GM18951 (cell line): ENCODE results near the gene LSAMP.

ENCODE experiments used
- POLR2A ChIP-seq: IDR thresholded peaks from 4 replicates; pipeline ENCODE4 v1.6.1; 2011; ENCODE audit warnings: mild to moderate bottlenecking; ENCODE audit not compliant: insufficient read length, insufficient read depth; ENCODE audit errors: extremely low read depth
- in situ Hi-C: fragments of 300-500 bp; cut with MboI; formaldehyde crosslinking; loops from one replicate; pipeline ENCODE4 v1.12.0; 2022; ENCODE audit warnings: low sequenced_read_pairs, mixed read lengths, inconsistent platforms; ENCODE audit not compliant: unreplicated experiment

LSAMP gene

DNA sequence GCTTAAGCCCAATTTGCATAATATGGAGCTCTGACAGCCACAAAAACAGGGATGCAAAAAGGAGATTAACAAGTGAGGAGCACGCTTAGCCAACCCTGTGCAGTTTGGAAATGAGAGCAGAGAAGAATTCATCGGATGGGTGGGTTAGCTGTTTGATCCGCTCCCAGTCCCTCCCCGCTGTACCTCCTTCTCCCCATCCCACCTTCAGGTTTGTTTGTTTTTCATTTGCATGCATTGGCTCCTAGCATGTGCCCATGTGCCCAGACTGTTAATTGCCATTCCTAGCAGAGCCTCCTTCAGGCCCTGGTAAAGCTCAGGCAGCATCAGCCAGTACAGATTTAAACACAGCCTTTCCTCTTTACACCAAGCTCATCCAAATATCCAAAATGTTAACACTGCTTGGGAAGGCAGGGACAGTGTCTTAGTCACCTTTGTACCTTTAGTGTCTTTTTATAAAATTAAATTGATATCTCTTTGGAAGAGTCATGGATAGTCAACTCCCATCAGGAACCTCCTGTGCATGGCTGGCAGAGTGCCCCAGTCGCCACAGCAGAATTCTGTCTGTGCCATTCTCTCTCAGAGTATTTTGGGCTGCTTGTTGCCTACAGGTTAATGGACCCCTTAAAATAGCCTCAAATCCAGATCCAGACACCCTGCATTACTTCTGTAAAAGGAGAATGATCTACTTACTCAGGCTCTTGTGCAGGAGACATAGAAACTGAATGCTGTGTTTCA, 244.2 kb downstream of the LSAMP start:
- in situ Hi-C loops = no loop called here
- TF ChIP-seq POLR2A = no peak

DNA sequence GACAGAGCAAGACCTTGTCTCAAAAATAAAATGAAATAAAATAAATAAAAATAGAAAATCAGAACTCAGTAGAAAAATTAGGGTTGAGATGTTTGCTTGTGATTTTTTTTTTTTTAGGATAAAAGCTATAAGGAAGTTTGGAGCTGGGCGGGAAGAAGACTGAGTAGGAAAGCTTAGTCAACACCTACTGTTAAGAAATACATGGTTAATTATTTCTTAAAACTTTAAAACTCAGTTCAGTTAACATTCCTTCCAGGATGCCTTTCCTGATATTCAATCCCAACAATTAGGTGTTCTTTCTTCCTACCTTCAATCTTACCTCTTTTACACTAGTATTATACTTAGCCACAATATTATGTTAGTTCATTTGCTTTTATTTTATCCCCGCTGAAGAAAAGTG, 246.2 kb downstream of the LSAMP start:
- TF ChIP-seq POLR2A = no peak
- in situ Hi-C loops = no loop called here

DNA sequence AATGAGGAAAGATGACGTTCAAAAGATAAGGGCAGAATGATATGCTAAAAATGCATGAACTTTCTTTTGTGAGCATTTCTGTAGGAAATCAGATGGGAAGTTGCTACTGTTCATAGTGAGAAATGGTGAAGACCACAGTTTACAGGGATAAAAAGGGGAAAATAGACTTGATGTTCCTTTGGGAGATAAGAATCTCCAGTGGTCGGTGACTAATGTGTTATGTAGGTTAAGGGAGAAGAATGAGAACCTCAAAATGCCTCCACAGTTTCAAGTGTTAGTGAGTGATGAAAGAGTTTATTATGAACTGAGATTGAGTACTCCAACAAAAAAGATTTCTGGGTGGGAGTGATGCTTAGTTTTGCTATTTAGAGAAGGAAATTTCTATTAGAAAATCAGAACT, 247.2 kb downstream of the LSAMP start:
- in situ Hi-C loops = no loop called here
- TF ChIP-seq POLR2A = no peak

GRCh38 chr3:116192464-116192863, 252.8 kb downstream of the LSAMP start:
- in situ Hi-C loops = no loop called here
- no peak for TF ChIP-seq POLR2A

DNA sequence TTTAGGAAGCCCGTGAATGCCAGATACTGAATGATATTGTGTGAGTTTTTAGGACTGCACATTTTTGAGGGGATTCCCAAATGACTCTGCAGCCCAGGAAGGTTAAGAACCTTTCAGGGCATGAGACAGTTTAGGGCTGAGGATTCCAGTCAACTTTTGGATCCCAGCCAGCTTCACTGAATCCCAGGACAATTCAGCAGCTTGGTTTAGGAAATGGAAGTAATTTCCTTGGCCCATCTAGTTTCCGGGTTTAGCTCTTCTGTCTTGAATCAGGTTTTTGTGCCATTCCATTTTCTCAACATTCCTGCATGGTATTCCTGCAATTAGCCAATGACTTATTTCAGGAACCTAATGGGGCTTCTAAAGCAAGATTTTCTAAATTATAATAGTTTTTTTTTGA, 253.9 kb downstream of the LSAMP start:
- TF ChIP-seq POLR2A = no peak
- in situ Hi-C loops = no loop called here

GRCh38 chr3:116190095-116190494, 255.2 kb downstream of the LSAMP start:
- in situ Hi-C loops = no loop called here
- no peak for TF ChIP-seq POLR2A

- in situ Hi-C loops = no loop called here
- no peak for TF ChIP-seq POLR2A
These were observed 257.0 kb downstream of the LSAMP start for GRCh38 chr3:116188231-116188785.

- in situ Hi-C loops = no loop called here
- no peak for TF ChIP-seq POLR2A
These were observed 259.2 kb downstream of the LSAMP start for GRCh38 chr3:116186049-116186448.

- no peak for TF ChIP-seq POLR2A
- in situ Hi-C loops = no loop called here
These were observed 264.1 kb downstream of the LSAMP start for GRCh38 chr3:116181159-116181558.

DNA sequence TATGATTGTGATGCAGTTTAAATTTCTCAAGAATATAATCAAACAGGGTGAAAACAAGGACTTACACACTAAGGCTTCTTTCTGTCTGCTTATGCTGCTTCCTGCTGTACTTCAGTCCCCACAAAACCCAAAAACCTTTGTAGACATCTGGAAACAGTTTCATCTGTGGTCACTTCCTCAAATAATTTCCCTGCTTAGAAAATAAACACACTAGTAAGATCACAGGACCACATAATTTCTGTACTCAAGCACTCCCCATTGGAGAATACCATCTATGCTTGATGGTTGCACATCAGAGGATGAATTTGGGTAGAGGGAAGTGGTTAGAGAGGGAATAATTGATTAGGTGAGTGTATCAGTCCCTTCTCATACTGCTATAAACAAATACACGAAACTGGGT, 266.2 kb downstream of the LSAMP start:
- in situ Hi-C loops = no loop called here

DNA sequence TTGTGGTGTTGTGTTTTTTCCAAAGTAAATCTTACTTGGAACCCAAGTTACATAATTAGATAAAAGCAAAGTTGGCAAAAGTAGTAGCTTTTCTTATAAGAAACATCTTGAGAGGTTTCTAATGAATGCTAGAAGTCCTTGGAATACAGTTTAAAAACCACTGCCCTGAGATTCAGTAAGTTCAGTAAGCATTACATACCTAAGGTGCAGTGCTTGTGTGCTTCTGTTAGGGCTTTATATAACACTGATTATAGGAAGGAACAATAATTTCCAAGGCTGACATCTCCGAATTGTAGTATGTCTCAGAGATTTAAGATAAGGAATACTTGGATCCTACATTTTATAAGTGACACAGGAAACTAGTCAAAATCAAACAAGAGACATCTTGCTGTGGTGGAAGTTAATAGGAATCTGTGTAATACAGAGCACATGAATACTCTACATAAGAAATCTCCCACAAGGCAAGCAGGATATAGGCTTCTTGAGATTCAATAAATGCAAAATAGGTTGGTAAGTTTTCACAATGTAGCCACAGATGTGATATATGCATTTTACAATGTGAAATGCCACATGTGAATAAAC, 268.2 kb downstream of the LSAMP start:
- TF ChIP-seq POLR2A = no peak
- in situ Hi-C loops = no loop called here

More for the DNA sequence above, 266.2 kb downstream of the LSAMP start:
- TF ChIP-seq POLR2A = no peak

DNA sequence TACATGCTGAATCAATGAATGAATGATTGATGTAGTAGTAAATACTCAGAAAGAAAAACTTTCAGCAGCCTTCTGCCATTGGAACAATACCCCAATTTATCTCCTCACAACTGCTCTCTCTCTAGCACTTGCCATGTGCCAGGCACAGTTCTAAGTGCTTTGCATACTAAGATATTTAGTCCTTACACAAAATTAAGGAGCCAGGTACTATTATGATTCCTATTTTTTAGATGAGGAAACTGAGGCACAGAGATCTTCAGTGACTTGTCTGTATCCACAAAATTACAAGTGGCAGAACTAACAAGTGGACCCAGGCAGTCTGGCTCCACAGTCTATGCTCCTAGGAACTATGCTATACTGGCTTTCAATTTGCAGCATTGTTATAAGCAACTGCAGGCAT, 279.2 kb downstream of the LSAMP start:
- in situ Hi-C loops = no loop called here
- no peak for TF ChIP-seq POLR2A

- TF ChIP-seq POLR2A = no peak
- in situ Hi-C loops = no loop called here
These were observed 279.6 kb downstream of the LSAMP start for GRCh38 chr3:116165641-116166040.

GRCh38 chr3:116165135-116165534, 280.2 kb downstream of the LSAMP start:
- TF ChIP-seq POLR2A = no peak
- in situ Hi-C loops = no loop called here

GRCh38 chr3:116164039-116164438, 281.2 kb downstream of the LSAMP start:
- in situ Hi-C loops = no loop called here
- TF ChIP-seq POLR2A = no peak
